Measurements from ENCODE around the gene SLC17A7.

- TF ChIP-seq CTCF (conservative IDR thresholded peaks at IDR 0.05 in 1 of 2, IDR thresholded peaks at IDR 0.05 in 1 of 2; ENCODE audit: low read depth in 1 of 2, low read length in 2 of 2) (no peak), EZH2 (IDR thresholded peaks at IDR 0.05; ENCODE audit: low read length, missing control alignments) (no peak)
These were observed 25.5 kb downstream of the SLC17A7 start for GRCh38 chr19:49415810-49416200.

All from fibroblast of lung (primary cell).